ENCODE data around the gene ATP6V1C2.

Gene ATP6V1C2

DNA sequence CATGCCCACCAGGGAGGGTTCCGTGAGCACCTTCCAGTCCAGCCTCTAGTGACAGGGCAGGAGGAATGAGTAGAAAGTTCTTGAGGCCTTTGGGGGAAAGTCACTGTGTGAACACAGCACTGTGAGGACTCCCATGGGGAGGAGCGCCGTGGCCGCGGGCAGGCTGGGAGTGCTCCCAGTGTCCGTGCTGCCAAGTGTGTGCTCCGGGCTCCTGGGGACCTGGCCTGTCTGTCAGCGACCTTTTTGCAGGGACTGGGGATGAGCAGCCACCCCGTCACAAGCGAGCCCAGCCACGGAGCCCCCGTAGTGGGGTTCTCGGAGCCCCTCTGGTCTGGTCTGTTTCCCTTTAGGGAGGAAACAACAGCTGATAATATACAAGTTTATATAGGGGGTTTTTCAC, 54.4 kb downstream of the ATP6V1C2 start:
- TF ChIP-seq, protein P1, sequence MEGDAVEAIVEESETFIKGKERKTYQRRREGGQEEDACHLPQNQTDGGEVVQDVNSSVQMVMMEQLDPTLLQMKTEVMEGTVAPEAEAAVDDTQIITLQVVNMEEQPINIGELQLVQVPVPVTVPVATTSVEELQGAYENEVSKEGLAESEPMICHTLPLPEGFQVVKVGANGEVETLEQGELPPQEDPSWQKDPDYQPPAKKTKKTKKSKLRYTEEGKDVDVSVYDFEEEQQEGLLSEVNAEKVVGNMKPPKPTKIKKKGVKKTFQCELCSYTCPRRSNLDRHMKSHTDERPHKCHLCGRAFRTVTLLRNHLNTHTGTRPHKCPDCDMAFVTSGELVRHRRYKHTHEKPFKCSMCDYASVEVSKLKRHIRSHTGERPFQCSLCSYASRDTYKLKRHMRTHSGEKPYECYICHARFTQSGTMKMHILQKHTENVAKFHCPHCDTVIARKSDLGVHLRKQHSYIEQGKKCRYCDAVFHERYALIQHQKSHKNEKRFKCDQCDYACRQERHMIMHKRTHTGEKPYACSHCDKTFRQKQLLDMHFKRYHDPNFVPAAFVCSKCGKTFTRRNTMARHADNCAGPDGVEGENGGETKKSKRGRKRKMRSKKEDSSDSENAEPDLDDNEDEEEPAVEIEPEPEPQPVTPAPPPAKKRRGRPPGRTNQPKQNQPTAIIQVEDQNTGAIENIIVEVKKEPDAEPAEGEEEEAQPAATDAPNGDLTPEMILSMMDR (IDR thresholded peaks at IDR 0.05; ENCODE audit: extremely low read depth, insufficient read depth, missing control alignments), result no peak
- in situ Hi-C loops (cut with MboI; ENCODE audit: low pct_unique_long_range_greater_than_20kb, low sequenced_read_pairs, unreplicated experiment), result no loop called here
- no peak for DNase-seq (ENCODE audit: low spot score)

DNA sequence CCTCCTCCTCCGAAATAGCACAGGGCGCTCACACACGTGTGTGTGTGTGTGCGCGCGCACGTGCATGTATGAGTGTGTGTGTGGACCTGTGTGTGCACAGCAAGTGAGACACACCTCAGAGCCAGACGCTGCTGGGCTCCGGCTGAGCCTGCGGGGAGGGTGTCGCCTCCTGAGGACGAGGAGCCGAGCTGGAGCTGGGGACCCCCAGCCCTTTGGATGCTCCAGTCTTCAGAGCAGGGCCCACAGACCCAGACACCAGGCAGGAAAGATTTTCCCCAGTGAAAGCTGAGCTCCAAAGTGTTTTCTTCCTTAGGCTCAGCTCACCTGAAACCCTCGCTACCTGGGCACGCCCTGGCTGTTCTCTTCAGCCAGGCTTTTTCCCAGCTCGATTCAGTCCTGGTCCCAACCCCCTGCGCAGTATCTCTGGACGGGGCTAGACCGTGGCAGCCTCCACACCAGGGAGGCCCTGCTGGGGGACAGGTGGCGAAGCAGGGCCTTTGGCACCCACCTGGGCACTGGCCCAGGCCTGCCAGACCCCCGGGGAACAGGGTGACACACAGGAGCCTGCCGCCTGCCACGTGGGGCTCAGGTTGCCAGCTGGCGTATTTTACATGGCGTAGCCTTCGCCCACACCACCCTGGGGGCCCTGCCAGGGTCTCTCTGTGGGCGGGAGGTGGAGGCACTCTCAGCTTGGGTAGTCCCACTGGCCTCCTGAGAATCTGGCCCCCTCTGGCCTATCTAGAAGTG, 55.0 kb downstream of the ATP6V1C2 start:
- in situ Hi-C loops (cut with MboI; ENCODE audit: low pct_unique_long_range_greater_than_20kb, low sequenced_read_pairs, unreplicated experiment), result no loop called here
- no peak for DNase-seq (ENCODE audit: low spot score)
- TF ChIP-seq, protein P1 (IDR thresholded peaks at IDR 0.05; ENCODE audit: extremely low read depth, insufficient read depth, missing control alignments), result no peak

DNA sequence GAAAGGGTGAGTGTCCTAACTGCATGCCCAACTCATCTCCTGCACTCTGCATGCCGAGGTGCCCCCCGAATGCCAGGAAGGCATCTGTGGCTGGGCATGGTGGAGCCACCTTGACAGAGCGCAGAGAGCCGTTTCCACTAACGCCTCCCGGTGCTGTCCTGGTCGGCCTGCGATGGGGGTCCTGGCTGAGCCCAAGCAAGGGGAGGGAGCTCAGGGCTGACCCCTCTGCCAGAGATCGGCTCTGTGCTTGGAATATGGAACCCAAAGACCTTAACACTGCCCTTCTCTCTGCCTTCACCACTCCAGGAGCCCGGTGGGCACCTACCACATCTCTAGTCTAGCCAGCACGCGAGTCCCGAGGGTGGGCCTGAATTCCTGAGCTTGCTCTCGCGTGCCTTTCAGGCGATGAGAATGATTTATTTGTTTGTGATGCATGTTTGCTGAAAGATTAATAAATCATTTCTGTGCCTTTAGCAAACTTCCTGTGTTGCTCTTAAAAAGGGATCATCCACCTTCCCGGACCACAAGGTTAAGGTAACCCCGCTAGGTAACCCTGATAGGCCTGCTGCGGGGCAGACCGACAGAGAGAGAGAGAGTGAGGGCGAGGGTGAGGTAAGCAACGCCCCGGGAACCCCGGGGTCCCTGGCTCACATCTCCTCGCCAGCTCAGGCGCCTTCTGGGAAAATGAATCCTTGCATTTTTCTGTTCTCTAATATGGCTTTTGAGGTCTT, 55.8 kb downstream of the ATP6V1C2 start:
- in situ Hi-C loops (cut with MboI; ENCODE audit: low pct_unique_long_range_greater_than_20kb, low sequenced_read_pairs, unreplicated experiment), result no loop called here
- TF ChIP-seq, protein P1 (IDR thresholded peaks at IDR 0.05; ENCODE audit: extremely low read depth, insufficient read depth, missing control alignments), result no peak
- DNase-seq (ENCODE audit: low spot score), result no peak

DNA sequence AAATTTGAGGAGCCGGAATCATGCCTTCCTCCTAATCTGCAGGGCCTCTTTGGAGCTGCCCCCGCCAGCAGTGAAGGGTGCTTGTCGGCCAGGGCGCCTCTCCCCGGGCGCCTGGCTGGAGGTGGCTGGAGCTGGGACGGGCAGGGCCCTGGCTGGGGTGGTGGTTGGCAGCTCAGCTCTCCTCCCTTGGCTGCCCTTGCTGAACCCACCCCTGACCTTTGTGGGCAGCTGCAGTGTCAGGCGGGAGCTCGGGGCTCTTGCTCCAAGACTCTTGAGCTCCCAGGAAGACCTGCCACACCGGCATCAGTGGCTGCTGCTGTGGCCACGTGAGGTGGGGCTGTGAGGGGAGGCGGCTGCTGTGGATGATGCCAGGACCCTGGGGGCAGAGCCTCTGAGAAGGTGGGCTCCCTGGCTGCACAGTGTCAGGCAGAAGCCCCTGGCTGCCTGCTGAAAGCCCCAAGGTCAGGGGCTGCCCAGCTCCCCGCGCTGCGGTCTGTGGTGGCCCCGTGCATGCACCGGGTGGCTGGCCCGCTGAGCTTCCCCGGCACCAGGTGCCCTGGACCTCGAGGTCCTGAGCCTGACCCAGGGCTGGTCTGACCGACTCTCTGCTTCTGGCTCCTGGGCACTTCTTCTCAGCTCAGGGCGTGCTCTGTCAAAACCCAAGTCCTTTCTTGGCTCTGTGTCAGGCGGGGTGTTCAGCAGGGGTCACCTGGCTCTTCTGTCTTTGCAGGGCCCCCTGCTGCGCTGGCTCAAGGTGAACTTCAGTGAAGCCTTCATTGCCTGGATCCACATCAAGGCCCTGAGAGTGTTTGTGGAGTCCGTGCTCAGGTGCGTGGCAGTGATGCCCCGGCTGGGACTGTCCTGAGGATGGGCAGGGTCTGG, 56.7 kb downstream of the ATP6V1C2 start:
- DNase-seq (ENCODE audit: low spot score), result no peak
- in situ Hi-C loops (cut with MboI; ENCODE audit: low pct_unique_long_range_greater_than_20kb, low sequenced_read_pairs, unreplicated experiment), result no loop called here
- TF ChIP-seq, protein P1 (IDR thresholded peaks at IDR 0.05; ENCODE audit: extremely low read depth, insufficient read depth, missing control alignments), result no peak

DNA sequence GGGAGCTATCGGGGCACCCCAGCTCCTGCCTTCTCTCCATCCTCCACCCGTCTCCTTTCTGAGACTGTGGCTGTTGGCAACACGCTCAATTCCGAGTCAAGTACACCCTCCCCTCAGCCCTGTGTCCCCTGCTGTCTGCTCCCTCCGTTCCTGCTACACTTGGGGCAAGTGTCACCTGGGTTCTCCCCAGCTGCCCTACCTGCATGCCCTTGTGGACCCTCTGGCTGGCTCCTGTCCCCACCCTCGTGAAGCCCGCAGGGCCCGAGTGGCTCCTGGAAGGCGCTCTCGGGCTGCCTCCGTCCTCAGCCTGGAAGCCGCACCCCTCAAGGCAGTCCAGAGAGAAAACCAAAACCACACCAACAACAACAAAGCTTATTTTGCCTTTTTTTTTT, 57.3 kb downstream of the ATP6V1C2 start:
- in situ Hi-C loops (cut with MboI; ENCODE audit: low pct_unique_long_range_greater_than_20kb, low sequenced_read_pairs, unreplicated experiment), result no loop called here
- TF ChIP-seq, protein P1 (IDR thresholded peaks at IDR 0.05; ENCODE audit: extremely low read depth, insufficient read depth, missing control alignments), result no peak
- DNase-seq (ENCODE audit: low spot score), result no peak

DNA sequence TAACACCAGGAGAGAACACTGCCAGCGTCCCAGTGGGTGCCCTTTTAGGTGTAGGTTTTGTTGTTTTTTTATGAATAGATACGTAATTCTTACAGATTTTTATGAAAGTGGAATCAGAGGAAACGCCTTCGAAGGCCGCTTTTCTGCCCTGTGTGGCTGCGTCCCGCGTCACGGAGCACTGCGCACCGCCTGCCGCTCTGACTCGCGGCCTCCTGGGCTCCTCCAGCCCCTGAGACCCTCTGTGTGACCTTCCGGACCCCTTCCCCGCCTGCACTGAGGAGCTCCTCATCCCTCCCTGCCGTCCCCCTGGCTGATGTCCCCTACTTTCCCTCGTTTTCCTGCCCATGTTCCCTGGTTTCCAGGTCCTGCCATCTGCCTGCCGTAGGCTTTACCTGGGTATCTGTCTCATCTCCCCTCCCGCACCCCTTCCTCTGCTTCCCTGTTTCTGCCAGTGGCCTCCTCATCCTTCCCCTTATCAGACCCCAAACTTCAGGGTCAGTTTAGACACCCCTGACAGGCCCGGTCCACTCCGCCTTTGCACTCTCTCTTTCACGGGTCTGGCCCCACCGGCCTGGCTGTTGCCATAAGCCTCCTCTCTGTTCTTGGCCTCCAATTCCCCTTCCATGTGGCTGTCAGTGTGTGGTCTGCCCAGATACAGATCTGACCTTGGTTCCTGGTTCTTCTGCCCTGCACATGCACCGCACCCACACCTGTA, 58.5 kb downstream of the ATP6V1C2 start:
- in situ Hi-C loops (cut with MboI; ENCODE audit: low pct_unique_long_range_greater_than_20kb, low sequenced_read_pairs, unreplicated experiment), result loop anchor here (10.0 kb wide), 1 partner anchor 85 kb away; no protein-coding TSS in a partner anchor
- TF ChIP-seq, protein P1 (IDR thresholded peaks at IDR 0.05; ENCODE audit: extremely low read depth, insufficient read depth, missing control alignments), result no peak
- no peak for DNase-seq (ENCODE audit: low spot score)
